Measurements from ENCODE around the gene PRDM16. TPM values are rescaled to one million over a fixed set of nuclear protein-coding genes. Genes with fewer than 3 reads are reported as not detected.

The PRDM16 gene
- total RNA-seq, 4 donors from 2014 or later: 0.19 to 1.6 (median 0.36) TPM

DNA sequence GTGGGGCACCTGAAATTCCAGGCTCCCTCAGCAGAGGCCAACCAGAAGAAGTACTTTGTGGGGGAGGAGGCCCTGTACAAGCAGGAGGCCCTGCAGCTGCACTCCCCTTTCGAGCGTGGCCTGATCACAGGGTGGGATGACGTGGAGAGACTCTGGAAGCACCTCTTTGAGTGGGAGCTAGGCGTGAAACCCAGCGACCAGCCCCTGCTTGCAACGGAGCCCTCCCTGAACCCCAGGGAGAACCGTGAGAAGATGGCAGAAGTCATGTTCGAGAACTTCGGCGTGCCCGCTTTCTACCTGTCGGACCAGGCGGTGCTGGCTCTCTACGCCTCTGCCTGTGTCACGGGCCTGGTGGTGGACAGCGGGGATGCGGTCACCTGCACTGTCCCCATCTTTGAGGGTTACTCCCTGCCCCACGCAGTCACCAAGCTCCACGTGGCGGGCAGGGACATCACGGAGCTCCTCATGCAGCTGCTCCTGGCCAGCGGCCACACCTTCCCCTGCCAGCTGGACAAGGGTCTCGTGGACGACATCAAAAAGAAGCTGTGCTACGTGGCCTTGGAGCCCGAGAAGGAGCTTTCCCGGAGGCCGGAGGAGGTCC is 47.1 kb upstream of the PRDM16 start:
- no peaks in the 10 kb centered on the region for H3K4me1 ChIP-seq
- WGBS: 88% methylated on average over 13 of the region's 28 CpGs
- TF ChIP-seq, protein P1, sequence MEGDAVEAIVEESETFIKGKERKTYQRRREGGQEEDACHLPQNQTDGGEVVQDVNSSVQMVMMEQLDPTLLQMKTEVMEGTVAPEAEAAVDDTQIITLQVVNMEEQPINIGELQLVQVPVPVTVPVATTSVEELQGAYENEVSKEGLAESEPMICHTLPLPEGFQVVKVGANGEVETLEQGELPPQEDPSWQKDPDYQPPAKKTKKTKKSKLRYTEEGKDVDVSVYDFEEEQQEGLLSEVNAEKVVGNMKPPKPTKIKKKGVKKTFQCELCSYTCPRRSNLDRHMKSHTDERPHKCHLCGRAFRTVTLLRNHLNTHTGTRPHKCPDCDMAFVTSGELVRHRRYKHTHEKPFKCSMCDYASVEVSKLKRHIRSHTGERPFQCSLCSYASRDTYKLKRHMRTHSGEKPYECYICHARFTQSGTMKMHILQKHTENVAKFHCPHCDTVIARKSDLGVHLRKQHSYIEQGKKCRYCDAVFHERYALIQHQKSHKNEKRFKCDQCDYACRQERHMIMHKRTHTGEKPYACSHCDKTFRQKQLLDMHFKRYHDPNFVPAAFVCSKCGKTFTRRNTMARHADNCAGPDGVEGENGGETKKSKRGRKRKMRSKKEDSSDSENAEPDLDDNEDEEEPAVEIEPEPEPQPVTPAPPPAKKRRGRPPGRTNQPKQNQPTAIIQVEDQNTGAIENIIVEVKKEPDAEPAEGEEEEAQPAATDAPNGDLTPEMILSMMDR (IDR thresholded peaks at IDR 0.05): no peak
- TF ChIP-seq POLR2AphosphoS5 (IDR thresholded peaks at IDR 0.05) (no peak), EP300 (IDR thresholded peaks at IDR 0.05) (no peak), POLR2A (IDR thresholded peaks at IDR 0.05) (no peak)
- DNase-seq (ENCODE audit: low spot score in 2 of 2): no peak
- H3K9me3 ChIP-seq: no peaks in the 10 kb centered on the region
- no peak overlapping the region for H3K4me3 ChIP-seq
- no peaks in the 10 kb centered on the region for H3K36me3 ChIP-seq
- H3K27me3 ChIP-seq: peaks cover 48% of the 10 kb centered on the region
- H3K27ac ChIP-seq: no peak overlapping the region

- no peak for DNase-seq (ENCODE audit: low spot score in 2 of 2)
- TF ChIP-seq POLR2A (IDR thresholded peaks at IDR 0.05) (no peak), POLR2AphosphoS5 (IDR thresholded peaks at IDR 0.05) (no peak)
- 94% methylated on average over 11 of the region's 18 CpGs for WGBS
These were observed 46.5 kb upstream of the PRDM16 start for GRCh38 chr1:3022511-3022973.

DNA sequence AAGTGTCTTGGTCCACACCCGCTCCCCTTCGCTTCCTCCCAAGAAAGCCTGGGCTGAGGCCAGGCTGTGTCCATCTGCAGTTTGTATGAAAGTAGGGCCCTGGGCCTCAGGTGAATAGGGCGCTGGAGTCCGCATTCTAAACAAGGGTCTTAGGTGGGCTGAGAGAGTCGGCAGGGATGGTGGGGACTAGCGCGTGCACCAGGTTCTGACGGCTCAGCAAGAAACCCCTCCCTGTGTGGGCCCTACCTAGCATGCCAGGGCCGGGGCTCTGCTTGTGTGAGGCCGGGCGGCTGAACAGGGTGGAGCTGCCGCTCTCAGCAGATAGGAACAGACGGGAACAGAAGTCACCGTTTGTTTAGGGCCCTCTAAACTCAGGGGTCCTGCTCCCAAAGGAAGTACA is 46.0 kb upstream of the PRDM16 start:
- Histone ChIP-seq H3K4me1 (no peaks in the 10 kb centered on the region), H3K27me3 (peaks cover 49% of the 10 kb centered on the region), H3K36me3 (no peaks in the 10 kb centered on the region), H3K9me3 (no peaks in the 10 kb centered on the region), H3K4me3 (no peak overlapping the region), H3K27ac (no peak overlapping the region)
- TF ChIP-seq POLR2AphosphoS5 (IDR thresholded peaks at IDR 0.05) (no peak), EP300 (IDR thresholded peaks at IDR 0.05) (no peak), POLR2A (IDR thresholded peaks at IDR 0.05) (no peak)
- TF ChIP-seq, protein P1 (IDR thresholded peaks at IDR 0.05): no peak
- WGBS: 63% methylated on average over 14 of the region's 14 CpGs
- no peak for DNase-seq (ENCODE audit: low spot score in 2 of 2)

More at GRCh38 chr1:3022511-3022973, 46.5 kb upstream of the PRDM16 start:
- Histone ChIP-seq H3K9me3 (no peaks in the 10 kb centered on the region), H3K27ac (no peak overlapping the region), H3K27me3 (peaks cover 49% of the 10 kb centered on the region), H3K36me3 (no peaks in the 10 kb centered on the region), H3K4me1 (no peaks in the 10 kb centered on the region), H3K4me3 (no peak overlapping the region)

DNA sequence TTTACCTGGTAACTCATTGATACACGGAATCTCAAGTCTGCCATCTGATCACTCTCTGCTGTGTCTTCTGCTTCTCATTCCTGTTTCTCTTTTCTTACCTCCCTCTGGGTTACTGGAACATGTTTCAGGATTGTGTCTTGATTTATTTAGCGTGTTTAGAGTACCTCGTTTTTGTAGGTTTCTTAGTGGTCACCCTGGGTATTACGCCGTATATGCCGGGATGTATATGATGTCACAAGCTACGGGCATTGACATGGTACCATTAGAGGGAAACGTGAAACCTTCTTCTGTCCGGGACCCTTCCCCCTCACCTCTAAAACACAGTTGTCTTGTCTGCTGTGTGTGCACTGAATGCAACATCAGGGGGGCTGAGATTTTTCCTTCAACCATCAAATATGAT is 45.0 kb upstream of the PRDM16 start:
- TF ChIP-seq POLR2AphosphoS5 (IDR thresholded peaks at IDR 0.05) (no peak), POLR2A (IDR thresholded peaks at IDR 0.05) (no peak)
- TF ChIP-seq, protein P1 (IDR thresholded peaks at IDR 0.05): no peak
- H3K27ac ChIP-seq: no peak overlapping the region
- 76% methylated on average over 9 of the region's 9 CpGs for WGBS
- H3K9me3 ChIP-seq: no peaks in the 10 kb centered on the region
- peaks cover 51% of the 10 kb centered on the region for H3K27me3 ChIP-seq
- DNase-seq (ENCODE audit: low spot score in 2 of 2): no peak
- H3K4me3 ChIP-seq: no peak overlapping the region
- H3K36me3 ChIP-seq: no peaks in the 10 kb centered on the region
- no peaks in the 10 kb centered on the region for H3K4me1 ChIP-seq

GRCh38 chr1:3024588-3024987 is 44.4 kb upstream of the PRDM16 start:
- Histone ChIP-seq H3K27me3 (peaks cover 51% of the 10 kb centered on the region), H3K36me3 (no peaks in the 10 kb centered on the region), H3K4me1 (no peaks in the 10 kb centered on the region), H3K27ac (no peak overlapping the region), H3K9me3 (no peaks in the 10 kb centered on the region), H3K4me3 (no peak overlapping the region)
- DNase-seq (ENCODE audit: low spot score in 2 of 2): no peak
- 79% methylated on average over 9 of the region's 11 CpGs for WGBS
- no peak for TF ChIP-seq EP300 (IDR thresholded peaks at IDR 0.05)
- TF ChIP-seq POLR2A (IDR thresholded peaks at IDR 0.05): no peak
- TF ChIP-seq, protein P1 (IDR thresholded peaks at IDR 0.05): no peak
- TF ChIP-seq POLR2AphosphoS5 (IDR thresholded peaks at IDR 0.05): no peak

DNA sequence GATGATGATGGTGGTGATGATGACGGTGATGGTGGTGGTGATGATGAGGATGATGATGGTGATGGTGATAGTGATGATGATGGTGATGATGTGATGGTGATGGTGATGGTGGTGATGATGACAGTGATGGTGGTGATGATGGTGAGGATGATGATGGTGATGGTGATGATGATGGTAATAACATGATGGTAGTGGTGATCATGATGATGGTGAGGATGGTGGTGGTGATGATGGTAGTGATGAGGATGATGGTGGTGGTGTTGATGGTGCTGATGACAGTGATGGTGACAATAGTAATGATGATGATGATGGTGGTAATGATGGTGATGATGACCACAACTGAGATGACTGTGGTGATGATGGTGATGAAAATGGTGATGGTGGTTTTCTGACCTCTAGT is 42.9 kb upstream of the PRDM16 start:
- no peak for DNase-seq (ENCODE audit: low spot score in 2 of 2)
- Histone ChIP-seq H3K36me3 (no peaks in the 10 kb centered on the region), H3K4me1 (no peaks in the 10 kb centered on the region), H3K27me3 (peaks cover 63% of the 10 kb centered on the region), H3K27ac (no peak overlapping the region), H3K4me3 (no peak overlapping the region), H3K9me3 (no peaks in the 10 kb centered on the region)
- WGBS: 94% methylated on average over 1 of the region's 1 CpG
- no peak for TF ChIP-seq EP300 (IDR thresholded peaks at IDR 0.05)
- TF ChIP-seq, protein P1 (IDR thresholded peaks at IDR 0.05): peak in 1 of 2 donors; percentile 12
